Measurements from ENCODE around the gene LAD1.

Gene LAD1

GRCh38 chr1:201376464-201377374, 22.4 kb downstream of the LAD1 start:
- H3K4me3 ChIP-seq (ENCODE audit: low read length): no peak overlapping the region
- no peak for DNase-seq (ENCODE audit: low read depth)

DNA sequence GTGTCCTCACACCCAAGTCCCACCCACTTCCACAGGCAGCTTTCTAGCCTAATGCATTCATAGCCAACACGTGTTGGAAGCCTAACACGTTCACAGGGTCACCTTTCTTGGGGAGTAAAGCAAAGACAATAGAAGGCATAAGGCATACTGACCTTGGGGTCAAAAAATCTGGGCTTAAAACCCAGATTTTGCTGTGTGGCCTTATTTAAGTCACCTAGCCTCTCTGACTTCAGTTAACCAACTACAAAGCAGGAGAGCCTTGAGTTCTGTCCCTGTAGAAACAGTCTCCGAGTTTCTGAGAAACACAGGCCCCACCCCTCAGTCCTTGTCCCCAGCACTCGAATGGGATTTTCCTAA, 23.0 kb downstream of the LAD1 start:
- TF ChIP-seq, protein P1, sequence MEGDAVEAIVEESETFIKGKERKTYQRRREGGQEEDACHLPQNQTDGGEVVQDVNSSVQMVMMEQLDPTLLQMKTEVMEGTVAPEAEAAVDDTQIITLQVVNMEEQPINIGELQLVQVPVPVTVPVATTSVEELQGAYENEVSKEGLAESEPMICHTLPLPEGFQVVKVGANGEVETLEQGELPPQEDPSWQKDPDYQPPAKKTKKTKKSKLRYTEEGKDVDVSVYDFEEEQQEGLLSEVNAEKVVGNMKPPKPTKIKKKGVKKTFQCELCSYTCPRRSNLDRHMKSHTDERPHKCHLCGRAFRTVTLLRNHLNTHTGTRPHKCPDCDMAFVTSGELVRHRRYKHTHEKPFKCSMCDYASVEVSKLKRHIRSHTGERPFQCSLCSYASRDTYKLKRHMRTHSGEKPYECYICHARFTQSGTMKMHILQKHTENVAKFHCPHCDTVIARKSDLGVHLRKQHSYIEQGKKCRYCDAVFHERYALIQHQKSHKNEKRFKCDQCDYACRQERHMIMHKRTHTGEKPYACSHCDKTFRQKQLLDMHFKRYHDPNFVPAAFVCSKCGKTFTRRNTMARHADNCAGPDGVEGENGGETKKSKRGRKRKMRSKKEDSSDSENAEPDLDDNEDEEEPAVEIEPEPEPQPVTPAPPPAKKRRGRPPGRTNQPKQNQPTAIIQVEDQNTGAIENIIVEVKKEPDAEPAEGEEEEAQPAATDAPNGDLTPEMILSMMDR (conservative IDR thresholded peaks at IDR 0.05; ENCODE audit: low read depth, low read length): no peak
- H3K4me3 ChIP-seq (ENCODE audit: low read length): no peak overlapping the region
- DNase-seq (ENCODE audit: low read depth): no peak

More at GRCh38 chr1:201376464-201377374, 22.4 kb downstream of the LAD1 start:
- TF ChIP-seq, protein P1 (conservative IDR thresholded peaks at IDR 0.05; ENCODE audit: low read depth, low read length): peak; percentile 75

GRCh38 chr1:201375169-201375568, 24.0 kb downstream of the LAD1 start:
- TF ChIP-seq, protein P1 (conservative IDR thresholded peaks at IDR 0.05; ENCODE audit: low read depth, low read length): peak; percentile 27
- H3K4me3 ChIP-seq (ENCODE audit: low read length): no peak overlapping the region
- no peak for DNase-seq (ENCODE audit: low read depth)

DNA sequence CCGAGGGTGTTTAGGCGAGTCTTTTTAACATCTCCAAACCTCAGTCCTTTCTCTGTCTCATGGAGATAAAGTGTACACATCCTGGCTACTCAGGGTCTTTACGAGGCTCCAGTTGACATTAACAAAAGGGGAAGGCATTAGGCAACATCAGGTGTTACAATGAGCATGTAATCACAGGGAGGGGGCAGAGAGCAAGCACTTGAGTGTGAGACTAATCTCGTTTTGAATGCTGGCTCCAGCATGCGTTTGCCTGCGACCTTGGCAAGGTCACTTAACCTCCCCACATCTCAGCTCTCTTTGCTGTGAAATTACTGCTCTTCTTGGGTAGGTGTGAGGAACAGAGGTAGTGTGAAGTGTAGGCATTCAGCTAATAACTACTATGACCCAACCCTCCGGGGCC, 24.8 kb downstream of the LAD1 start:
- no peak for DNase-seq (ENCODE audit: low read depth)
- TF ChIP-seq, protein P1 (conservative IDR thresholded peaks at IDR 0.05; ENCODE audit: low read depth, low read length): no peak
- H3K4me3 ChIP-seq (ENCODE audit: low read length): no peak overlapping the region

GRCh38 chr1:201371792-201372191, 27.3 kb downstream of the LAD1 start:
- DNase-seq (ENCODE audit: low read depth): no peak
- H3K4me3 ChIP-seq (ENCODE audit: low read length): no peak overlapping the region
- TF ChIP-seq, protein P1 (conservative IDR thresholded peaks at IDR 0.05; ENCODE audit: low read depth, low read length): no peak

DNA sequence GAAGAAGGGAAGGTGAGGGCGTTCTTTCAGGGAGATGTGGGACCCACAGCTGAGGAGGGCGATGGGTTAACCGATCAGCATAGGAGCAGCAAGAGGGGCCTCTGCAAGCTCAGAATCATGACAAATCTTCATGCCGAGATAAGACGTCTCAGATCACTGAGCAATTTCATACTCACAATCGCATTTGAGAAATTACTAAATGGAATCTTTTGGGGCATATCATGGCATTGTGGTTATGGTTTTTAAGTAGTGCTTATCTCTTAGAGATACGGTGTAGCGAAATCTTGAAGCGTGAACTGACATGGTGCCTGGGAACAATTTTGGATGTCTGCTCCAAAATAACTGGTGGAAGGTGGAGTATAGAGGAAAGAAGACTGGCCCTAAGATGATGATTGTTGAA, 27.8 kb downstream of the LAD1 start:
- H3K4me3 ChIP-seq (ENCODE audit: low read length): no peak overlapping the region
- TF ChIP-seq, protein P1 (conservative IDR thresholded peaks at IDR 0.05; ENCODE audit: low read depth, low read length): no peak
- no peak for DNase-seq (ENCODE audit: low read depth)

DNA sequence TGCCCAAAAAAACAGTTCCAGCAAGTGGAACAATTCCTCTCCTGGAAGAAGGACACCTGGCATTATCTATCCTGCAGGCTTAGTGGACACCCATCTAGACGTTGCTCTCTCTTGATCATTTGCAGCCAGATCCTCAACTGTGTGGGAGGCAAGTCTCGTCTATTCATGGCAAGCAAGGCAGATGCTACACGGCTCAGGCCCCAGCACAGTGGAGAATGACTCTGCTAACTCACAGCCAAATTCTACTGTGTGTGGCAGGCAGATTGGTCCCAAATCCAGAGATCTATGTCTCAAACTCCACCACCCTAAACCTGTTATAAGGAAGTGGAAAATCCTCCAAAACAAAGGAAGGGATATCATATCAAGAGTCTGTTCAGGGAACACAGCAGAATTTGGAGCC, 28.6 kb downstream of the LAD1 start:
- TF ChIP-seq, protein P1 (conservative IDR thresholded peaks at IDR 0.05; ENCODE audit: low read depth, low read length): no peak
- H3K4me3 ChIP-seq (ENCODE audit: low read length): no peak overlapping the region
- no peak for DNase-seq (ENCODE audit: low read depth)

All from retinal pigment epithelial cell (primary cell).